SK-N-MC (cell line): ENCODE measurements around the gene CLCNKA.

Experiments used
- EZH2 ChIP-seq: fragments of 200-600 bp; sonication (generic); IDR thresholded peaks from one replicate; pipeline ENCODE4 v1.6.1; 2017; ENCODE audit warnings: antibody characterized with exemption
- FOXP2 ChIP-seq: optimal IDR thresholded peaks from 2 replicates; pipeline ENCODE3; 2011; ENCODE audit warnings: mild to moderate bottlenecking, moderate library complexity; ENCODE audit not compliant: insufficient read depth; ENCODE audit errors: extremely low read length, control extremely low read depth
- POLR2AphosphoS5 ChIP-seq: IDR thresholded peaks from 2 replicates; pipeline ENCODE4 v1.6.1; 2012; ENCODE audit warnings: mild to moderate bottlenecking, low read depth, low read length, borderline replicate concordance

- TF ChIP-seq POLR2AphosphoS5 (no peak), EZH2 (no peak), FOXP2 (no peak)
Observed at GRCh38 chr1:16006010-16006409, 15.8 kb upstream of the CLCNKA start.
